ENCODE results near the gene ZNF22. TPM values are rescaled to one million over a fixed set of nuclear protein-coding genes. Genes with fewer than 3 reads are reported as not detected.

Gene ZNF22
- total and polyA plus RNA-seq, 8 donors = 0.58 to 39.8 (median 15.9) TPM

- H3K4me3 ChIP-seq = peak overlapping the region; percentile 7 to 32 (median 14)
- DNase-seq = peak in 1 of 2 donors; percentile 56
- TF ChIP-seq POLR2A (IDR thresholded peaks at IDR 0.05) = no peak
- no peak for TF ChIP-seq POLR2AphosphoS5 (IDR thresholded peaks at IDR 0.05)
- TF ChIP-seq EP300 (IDR thresholded peaks at IDR 0.05) = no peak
- no peak for TF ChIP-seq CTCF (IDR thresholded peaks at IDR 0.05)
- peak overlapping the region in 4 of 5 donors; percentile 45 to 92 (median 70) for H3K27ac ChIP-seq
- H3K4me1 ChIP-seq = peaks cover 55 to 92% (median 76%) of the 10 kb centered on the region in 4 donors
- intact Hi-C loops (cut with DNase I; ENCODE audit: low total_unique reads) = no loop called here
- no peaks in the 10 kb centered on the region for H3K9me3 ChIP-seq
- WGBS, 5 donors = 78 to 83% (median 78%) methylated on average over 16 to 19 of the region's 19 CpGs
- H3K27me3 ChIP-seq = no peaks in the 10 kb centered on the region
- no peaks in the 10 kb centered on the region for H3K36me3 ChIP-seq
These were observed 37.6 kb upstream of the ZNF22 start for GRCh38 chr10:44962870-44963738.

- peak overlapping the region in 3 of 4 donors; percentile 2 to 16 (median 10) for H3K4me3 ChIP-seq
- no peak for TF ChIP-seq CTCF (IDR thresholded peaks at IDR 0.05)
- no peak for TF ChIP-seq POLR2A (IDR thresholded peaks at IDR 0.05)
- peak in 2 of 3 donors; percentile 10 to 50 for TF ChIP-seq POLR2AphosphoS5 (IDR thresholded peaks at IDR 0.05)
- no peaks in the 10 kb centered on the region for H3K36me3 ChIP-seq
- H3K4me1 ChIP-seq = peaks cover 50 to 92% (median 75%) of the 10 kb centered on the region in 4 donors
- no peaks in the 10 kb centered on the region for H3K9me3 ChIP-seq
- intact Hi-C loops (cut with DNase I; ENCODE audit: low total_unique reads) = no loop called here
- H3K27me3 ChIP-seq = no peaks in the 10 kb centered on the region
- H3K27ac ChIP-seq = peak overlapping the region; percentile 43 to 92 (median 68)
- WGBS, 5 donors = 46 to 62% (median 53%) methylated on average over 14 to 15 of the region's 15 CpGs
- DNase-seq = peak; percentile 70 to 77
These were observed 36.7 kb upstream of the ZNF22 start for GRCh38 chr10:44963772-44964633.

- no peaks in the 10 kb centered on the region for H3K27me3 ChIP-seq
- H3K9me3 ChIP-seq = no peaks in the 10 kb centered on the region
- DNase-seq = no peak
- H3K27ac ChIP-seq = peak overlapping the region in 4 of 5 donors; percentile 45 to 92 (median 60)
- H3K36me3 ChIP-seq = peaks cover 3 to 9% (median 6%) of the 10 kb centered on the region in 4 donors
- H3K4me1 ChIP-seq = peaks cover 44 to 94% (median 74%) of the 10 kb centered on the region in 4 donors
- WGBS, 5 donors = 91 to 100% (median 97%) methylated on average over 1 of the region's 1 CpG
- no peak for TF ChIP-seq POLR2AphosphoS5 (IDR thresholded peaks at IDR 0.05)
- no peak for TF ChIP-seq EP300 (IDR thresholded peaks at IDR 0.05)
- no peak for TF ChIP-seq CTCF (IDR thresholded peaks at IDR 0.05)
- no peak for TF ChIP-seq POLR2A (IDR thresholded peaks at IDR 0.05)
- intact Hi-C loops (cut with DNase I; ENCODE audit: low total_unique reads) = loop anchor here (5.0 kb wide), 1 partner anchor 33 kb away; no protein-coding TSS in a partner anchor
- no peak overlapping the region for H3K4me3 ChIP-seq
These were observed 35.6 kb upstream of the ZNF22 start for GRCh38 chr10:44965104-44965503.

- Histone ChIP-seq H3K27ac (peak overlapping the region in 4 of 5 donors; percentile 38 to 92 (median 48)), H3K4me3 (no peak overlapping the region), H3K9me3 (no peaks in the 10 kb centered on the region), H3K27me3 (no peaks in the 10 kb centered on the region), H3K36me3 (peaks cover 4 to 15% (median 11%) of the 10 kb centered on the region in 4 donors), H3K4me1 (peaks cover 38 to 88% (median 68%) of the 10 kb centered on the region in 4 donors)
- no peak for DNase-seq
- 76 to 89% (median 86%) methylated on average over 6 of the region's 6 CpGs for WGBS, 5 donors
- intact Hi-C loops (cut with DNase I; ENCODE audit: low total_unique reads) = loop anchor here (5.0 kb wide), 1 partner anchor 33 kb away; no protein-coding TSS in a partner anchor
- TF ChIP-seq EP300 (IDR thresholded peaks at IDR 0.05) (no peak), CTCF (IDR thresholded peaks at IDR 0.05) (no peak), POLR2A (IDR thresholded peaks at IDR 0.05) (no peak), POLR2AphosphoS5 (IDR thresholded peaks at IDR 0.05) (no peak)
These were observed 35.0 kb upstream of the ZNF22 start for GRCh38 chr10:44965651-44966097.

All from stomach (tissue), 9 donors.